HepG2 (cell line): ENCODE results near the gene SULT4A1. TPM values are rescaled to one million over a fixed set of nuclear protein-coding genes. Genes with fewer than 3 reads are reported as not detected.
A peak's percentile ranks its signal among the peaks of the same experiment; 100 is the strongest.

Source experiments
- ATF2 ChIP-seq: sonication (generic); formaldehyde crosslinking; IDR thresholded peaks from 2 replicates; pipeline ENCODE4 v1.4.0; 2020; ENCODE audit warnings: missing genetic modification reagents
- DNMT3B ChIP-seq: conservative IDR thresholded peaks from 2 replicates; pipeline ENCODE4 v1.6.1; 2016; ENCODE audit warnings: missing biosample characterization, control low read depth
- HDAC1 ChIP-seq: sonication (generic); formaldehyde crosslinking; IDR thresholded peaks from 2 replicates; pipeline ENCODE4 v1.5.1; 2020; ENCODE audit warnings: mild to moderate bottlenecking, missing genetic modification reagents
- HOXD1 ChIP-seq: sonication (generic); formaldehyde crosslinking; IDR thresholded peaks from 2 replicates; pipeline ENCODE4 v1.5.0; 2020; ENCODE audit warnings: missing genetic modification reagents
- NFKB2 ChIP-seq: sonication (generic); formaldehyde crosslinking; IDR thresholded peaks from 2 replicates; pipeline ENCODE4 v1.4.0; 2020; ENCODE audit warnings: missing genetic modification reagents, borderline replicate concordance
- NRL ChIP-seq: sonication (generic); formaldehyde crosslinking; IDR thresholded peaks from 2 replicates; pipeline ENCODE4 v1.5.0; 2020; ENCODE audit warnings: missing genetic modification reagents, mild to moderate bottlenecking, moderate library complexity, borderline replicate concordance
- PBX3 ChIP-seq: sonication (generic); formaldehyde crosslinking; IDR thresholded peaks from 2 replicates; pipeline ENCODE4 v1.8.1; 2023; ENCODE audit warnings: missing genetic modification reagents, inconsistent platforms, borderline replicate concordance
- PRDM10 ChIP-seq: sonication (generic); formaldehyde crosslinking; IDR thresholded peaks from 2 replicates; pipeline ENCODE4 v1.4.0; 2020; ENCODE audit warnings: low read depth, missing genetic modification reagents
- RFX1 ChIP-seq: fragments of 450-650 bp; IDR thresholded peaks from 2 replicates; pipeline ENCODE4 v1.6.1; 2017
- SSRP1 ChIP-seq: IDR thresholded peaks from 2 replicates; pipeline ENCODE4 v1.6.1; 2016; ENCODE audit warnings: control low read depth
- ZBED4 ChIP-seq: sonication (generic); formaldehyde crosslinking; IDR thresholded peaks from 2 replicates; pipeline ENCODE4 v1.4.0; 2020; ENCODE audit warnings: missing genetic modification reagents, borderline replicate concordance
- ZBTB25 ChIP-seq: IDR thresholded peaks from 2 replicates; pipeline ENCODE4 v1.6.1; 2018; ENCODE audit warnings: missing genetic modification reagents
- ZFP37 ChIP-seq: sonication (generic); formaldehyde crosslinking; IDR thresholded peaks from 2 replicates; pipeline ENCODE4 v1.4.0; 2020; ENCODE audit warnings: missing genetic modification reagents, borderline replicate concordance
- ZNF160 ChIP-seq: sonication (generic); formaldehyde crosslinking; IDR thresholded peaks from 2 replicates; pipeline ENCODE4 v1.8.0; 2022; ENCODE audit warnings: mild to moderate bottlenecking, inconsistent platforms, missing genetic modification reagents
- ZNF329 ChIP-seq: sonication (generic); formaldehyde crosslinking; IDR thresholded peaks from 2 replicates; pipeline ENCODE4 v1.9.0; 2021; ENCODE audit warnings: low read depth, mild to moderate bottlenecking, missing genetic modification reagents
- ZNF383 ChIP-seq: sonication (generic); formaldehyde crosslinking; IDR thresholded peaks from 2 replicates; pipeline ENCODE4 v1.4.0; 2020; ENCODE audit warnings: missing genetic modification reagents, mild to moderate bottlenecking, borderline replicate concordance
- ZNF558 ChIP-seq: sonication (generic); formaldehyde crosslinking; IDR thresholded peaks from 2 replicates; pipeline ENCODE4 v1.9.0; 2022; ENCODE audit warnings: mild to moderate bottlenecking, missing genetic modification reagents, borderline replicate concordance
- polyA plus RNA-seq, 8 experiments: library from polyadenylated mRNA; depleted of rRNA in 3 of 8; stranded (reverse) in 7 of 8; unstranded in 1 of 8; fragments of >200 nt; fragmentation: Illumina TruSeq in 4 of 8; extraction: Trizol in 4 of 8; gene quantifications; 2 replicates each; pipeline versions ENCODE4 v1.2.1 to v1.2.3, GENCODE V29; 2011 to 2016; ENCODE audit warnings: low read depth in 4 of 8, missing spikeins in 1 of 8, mixed read lengths in 1 of 8; ENCODE audit not compliant: insufficient read depth in 1 of 8
- total RNA-seq, 5 experiments: library from RNA; depleted of rRNA; stranded (reverse); fragments of >200 nt; fragmentation: Illumina TruSeq; extraction: Trizol; gene quantifications; 2 replicates each; pipeline ENCODE4 v1.2.3, GENCODE V29; 2016; ENCODE audit warnings: low read depth in 1 of 5

The SULT4A1 gene
- total and polyA plus RNA-seq, 2 of the 13 experiments (the other 11 are each of a cell fraction or from before 2014, with no cell fraction given): not detected

- TF ChIP-seq ATF2 (CRISPR knock-in tag) (0 out of 2 replicates have a peak, but pooled peaks have one; percentile 21), ZBTB25 (CRISPR knock-in tag) (peak; percentile 84), PBX3 (CRISPR knock-in tag) (0 out of 2 replicates have a peak, but pooled peaks have one; percentile 79), ZBED4 (CRISPR knock-in tag) (peak; percentile 47; the same call in 1 of the 2 replicates), ZNF160 (CRISPR knock-in tag) (no peak), ZFP37 (CRISPR knock-in tag) (peak; percentile 86; the same call in 1 of the 2 replicates), RFX1 (no peak), ZNF558 (CRISPR knock-in tag) (peak; percentile 50; the same call in 1 of the 2 replicates), HDAC1 (0 out of 2 replicates have a peak, but pooled peaks have one; percentile 13), PRDM10 (CRISPR knock-in tag) (peak; percentile 47; the same call in 1 of the 2 replicates), ZNF329 (CRISPR knock-in tag) (no peak), ZNF383 (no peak), SSRP1 (no peak), NRL (no peak), NFKB2 (peak; percentile 89), DNMT3B (CRISPR knock-in tag) (peak; percentile 85; the same call in 1 of the 2 replicates), HOXD1 (CRISPR knock-in tag) (peak; percentile 69; the same call in 1 of the 2 replicates)
These were observed 5.7 kb upstream of the SULT4A1 start (continued) for GRCh38 chr22:43867839-43868635.
